Measurements from ENCODE around the gene PER3.
"Not testable (repeated sequence)": the region's sequence is repeated elsewhere in the genome, so short reads cannot be mapped to it uniquely, and the experiment has no call there.

Gene PER3

GRCh38 chr1:7785108-7785507, 1.0 kb downstream of the PER3 start:
- H3K27ac Mint-ChIP-seq = no peak overlapping the region
- H3K4me3 Mint-ChIP-seq = peak overlapping the region; percentile 27
- H3K27me3 Mint-ChIP-seq (ENCODE audit: low read depth) = peaks cover 15% of the 10 kb centered on the region
- peaks cover 16% of the 10 kb centered on the region for H3K4me1 Mint-ChIP-seq (ENCODE audit: low read depth)
- H3K36me3 Mint-ChIP-seq (ENCODE audit: low read depth) = peaks cover 7% of the 10 kb centered on the region
- H3K9me3 Mint-ChIP-seq = peaks cover 5% of the 10 kb centered on the region
- DNase-seq (ENCODE audit: low spot score) = no peak

- H3K36me3 Mint-ChIP-seq (ENCODE audit: low read depth) = no peaks in the 10 kb centered on the region
- no peak overlapping the region for H3K27ac Mint-ChIP-seq
- H3K4me3 Mint-ChIP-seq = no peak overlapping the region
- peaks cover 15% of the 10 kb centered on the region for H3K27me3 Mint-ChIP-seq (ENCODE audit: low read depth)
- DNase-seq (ENCODE audit: low spot score) = no peak
- H3K4me1 Mint-ChIP-seq (ENCODE audit: low read depth) = peaks cover 11% of the 10 kb centered on the region
- peaks cover 20% of the 10 kb centered on the region for H3K9me3 Mint-ChIP-seq
Observed at GRCh38 chr1:7786795-7787194, 2.7 kb downstream of the PER3 start.

- Mint-ChIP-seq H3K4me1 (ENCODE audit: low read depth) (no peaks in the 10 kb centered on the region), H3K9me3 (peaks cover 29% of the 10 kb centered on the region), H3K27ac (no peak overlapping the region), H3K27me3 (ENCODE audit: low read depth) (peaks cover 15% of the 10 kb centered on the region), H3K36me3 (ENCODE audit: low read depth) (no peaks in the 10 kb centered on the region), H3K4me3 (no peak overlapping the region)
- DNase-seq (ENCODE audit: low spot score) = no peak
Observed at GRCh38 chr1:7789828-7790227, 5.7 kb downstream of the PER3 start.

- not testable (repeated sequence) for H3K4me1 Mint-ChIP-seq (ENCODE audit: low read depth); H3K27me3 Mint-ChIP-seq (ENCODE audit: low read depth); H3K27ac Mint-ChIP-seq; H3K36me3 Mint-ChIP-seq (ENCODE audit: low read depth); H3K4me3 Mint-ChIP-seq; DNase-seq (ENCODE audit: low spot score)
- H3K9me3 Mint-ChIP-seq = peaks cover 29% of the 10 kb centered on the region
Observed at GRCh38 chr1:7791027-7791426, 6.9 kb downstream of the PER3 start.

GRCh38 chr1:7795406-7795805, 11.3 kb downstream of the PER3 start:
- Mint-ChIP-seq H3K27me3 (ENCODE audit: low read depth) (no peaks in the 10 kb centered on the region), H3K27ac (no peak overlapping the region), H3K4me1 (ENCODE audit: low read depth) (no peaks in the 10 kb centered on the region), H3K4me3 (no peak overlapping the region), H3K36me3 (ENCODE audit: low read depth) (no peaks in the 10 kb centered on the region), H3K9me3 (peaks cover 21% of the 10 kb centered on the region)
- DNase-seq (ENCODE audit: low spot score) = no peak

GRCh38 chr1:7805460-7805859, 21.4 kb downstream of the PER3 start:
- H3K4me1 Mint-ChIP-seq (ENCODE audit: low read depth) = no peaks in the 10 kb centered on the region
- DNase-seq (ENCODE audit: low spot score) = no peak
- H3K36me3 Mint-ChIP-seq (ENCODE audit: low read depth) = no peaks in the 10 kb centered on the region
- no peak overlapping the region for H3K4me3 Mint-ChIP-seq
- no peaks in the 10 kb centered on the region for H3K9me3 Mint-ChIP-seq
- no peaks in the 10 kb centered on the region for H3K27me3 Mint-ChIP-seq (ENCODE audit: low read depth)
- H3K27ac Mint-ChIP-seq = no peak overlapping the region

GRCh38 chr1:7808253-7808844, 24.3 kb downstream of the PER3 start:
- no peaks in the 10 kb centered on the region for H3K4me1 Mint-ChIP-seq (ENCODE audit: low read depth)
- no peak for DNase-seq (ENCODE audit: low spot score)
- H3K27ac Mint-ChIP-seq = no peak overlapping the region
- no peak overlapping the region for H3K4me3 Mint-ChIP-seq
- H3K9me3 Mint-ChIP-seq = peaks cover 6% of the 10 kb centered on the region
- H3K27me3 Mint-ChIP-seq (ENCODE audit: low read depth) = no peaks in the 10 kb centered on the region
- peaks cover 5% of the 10 kb centered on the region for H3K36me3 Mint-ChIP-seq (ENCODE audit: low read depth)

- no peaks in the 10 kb centered on the region for H3K4me1 Mint-ChIP-seq (ENCODE audit: low read depth)
Observed at GRCh38 chr1:7809742-7810141, 25.7 kb downstream of the PER3 start.

GRCh38 chr1:7810395-7810794, 26.3 kb downstream of the PER3 start:
- DNase-seq (ENCODE audit: low spot score) = peak; percentile 30
- Mint-ChIP-seq H3K36me3 (ENCODE audit: low read depth) (peaks cover 8% of the 10 kb centered on the region), H3K27me3 (ENCODE audit: low read depth) (no peaks in the 10 kb centered on the region), H3K9me3 (peaks cover 22% of the 10 kb centered on the region), H3K27ac (no peak overlapping the region), H3K4me3 (no peak overlapping the region), H3K4me1 (ENCODE audit: low read depth) (no peaks in the 10 kb centered on the region)

More at GRCh38 chr1:7809742-7810141, 25.7 kb downstream of the PER3 start:
- Mint-ChIP-seq H3K27ac (no peak overlapping the region), H3K4me3 (no peak overlapping the region), H3K27me3 (ENCODE audit: low read depth) (no peaks in the 10 kb centered on the region), H3K9me3 (peaks cover 18% of the 10 kb centered on the region), H3K36me3 (ENCODE audit: low read depth) (peaks cover 8% of the 10 kb centered on the region)
- no peak for DNase-seq (ENCODE audit: low spot score)

GRCh38 chr1:7811476-7811875, 27.4 kb downstream of the PER3 start:
- Mint-ChIP-seq H3K9me3 (peaks cover 22% of the 10 kb centered on the region), H3K36me3 (ENCODE audit: low read depth) (peaks cover 8% of the 10 kb centered on the region), H3K27me3 (ENCODE audit: low read depth) (no peaks in the 10 kb centered on the region), H3K27ac (no peak overlapping the region), H3K4me1 (ENCODE audit: low read depth) (no peaks in the 10 kb centered on the region), H3K4me3 (no peak overlapping the region)
- no peak for DNase-seq (ENCODE audit: low spot score)

- H3K36me3 Mint-ChIP-seq (ENCODE audit: low read depth) = peaks cover 8% of the 10 kb centered on the region
- peaks cover 22% of the 10 kb centered on the region for H3K9me3 Mint-ChIP-seq
- no peak for DNase-seq (ENCODE audit: low spot score)
- no peak overlapping the region for H3K4me3 Mint-ChIP-seq
- no peak overlapping the region for H3K27ac Mint-ChIP-seq
- no peaks in the 10 kb centered on the region for H3K27me3 Mint-ChIP-seq (ENCODE audit: low read depth)
- no peaks in the 10 kb centered on the region for H3K4me1 Mint-ChIP-seq (ENCODE audit: low read depth)
Observed at GRCh38 chr1:7813677-7814373, 29.7 kb downstream of the PER3 start.

GRCh38 chr1:7821282-7821681, 37.2 kb downstream of the PER3 start:
- no peaks in the 10 kb centered on the region for H3K36me3 Mint-ChIP-seq (ENCODE audit: low read depth)
- H3K4me1 Mint-ChIP-seq (ENCODE audit: low read depth) = no peaks in the 10 kb centered on the region

GRCh38 chr1:7824701-7825100, 40.6 kb downstream of the PER3 start:
- H3K4me1 Mint-ChIP-seq (ENCODE audit: low read depth) = peaks cover 6% of the 10 kb centered on the region
- no peaks in the 10 kb centered on the region for H3K27me3 Mint-ChIP-seq (ENCODE audit: low read depth)

More at GRCh38 chr1:7821282-7821681, 37.2 kb downstream of the PER3 start:
- no peaks in the 10 kb centered on the region for H3K9me3 Mint-ChIP-seq
- H3K27ac Mint-ChIP-seq = no peak overlapping the region
- no peak overlapping the region for H3K4me3 Mint-ChIP-seq
- H3K27me3 Mint-ChIP-seq (ENCODE audit: low read depth) = no peaks in the 10 kb centered on the region
- no peak for DNase-seq (ENCODE audit: low spot score)

GRCh38 chr1:7826363-7826762, 42.3 kb downstream of the PER3 start:
- H3K36me3 Mint-ChIP-seq (ENCODE audit: low read depth) = peaks cover 12% of the 10 kb centered on the region
- no peak overlapping the region for H3K27ac Mint-ChIP-seq
- H3K4me3 Mint-ChIP-seq = peak overlapping the region; percentile 96

More at GRCh38 chr1:7824701-7825100, 40.6 kb downstream of the PER3 start:
- H3K36me3 Mint-ChIP-seq (ENCODE audit: low read depth) = peaks cover 6% of the 10 kb centered on the region
- no peak overlapping the region for H3K4me3 Mint-ChIP-seq
- H3K27ac Mint-ChIP-seq = no peak overlapping the region
- no peaks in the 10 kb centered on the region for H3K9me3 Mint-ChIP-seq
- no peak for DNase-seq (ENCODE audit: low spot score)

More at GRCh38 chr1:7826363-7826762, 42.3 kb downstream of the PER3 start:
- no peaks in the 10 kb centered on the region for H3K9me3 Mint-ChIP-seq
- H3K4me1 Mint-ChIP-seq (ENCODE audit: low read depth) = peaks cover 9% of the 10 kb centered on the region
- no peak for DNase-seq (ENCODE audit: low spot score)
- no peaks in the 10 kb centered on the region for H3K27me3 Mint-ChIP-seq (ENCODE audit: low read depth)

Data from T-helper 2 cell treated with Interferon-gamma antibody and Interleukin-4, amounts not matched to agents 5 μg/mL and 100 μg/mL, for 36 hours (primary cell).